CD14-positive monocyte (primary cell): ENCODE measurements around the gene ATP2A2. TPM values are rescaled to one million over a fixed set of nuclear protein-coding genes. Genes with fewer than 3 reads are reported as not detected.

Source experiments
- DNase-seq, 3 donors: peaks; one replicate each; pipeline ENCODE4 v3.0.0-alpha.2; 2011 to 2022
- H2AFZ ChIP-seq: 2 replicates; pipeline ENCODE4 v1.6.0; 2012; ENCODE audit warnings: mild to moderate bottlenecking, low read depth, low read length, inconsistent platforms; ENCODE audit not compliant: insufficient read depth, poor library complexity, severe bottlenecking
- H3K27ac ChIP-seq, 2 donors: 1 replicate in 1 of 2; 2 replicates in 1 of 2; pipeline ENCODE4 v1.5.1; 2012 to 2013; ENCODE audit warnings: low read length in 2 of 2, control low read depth in 1 of 2, inconsistent platforms in 1 of 2, low read depth in 1 of 2, mild to moderate bottlenecking in 1 of 2
- H3K27me3 ChIP-seq, 2 donors: one replicate each; pipeline versions ENCODE4 v1.6.0 to v1.6.1; 2011 to 2013; ENCODE audit warnings: low read length in 2 of 2; ENCODE audit not compliant: control insufficient read depth in 2 of 2, insufficient read depth in 2 of 2
- H3K36me3 ChIP-seq, 2 donors: replicated peaks in 1 of 2; 1 replicate in 1 of 2; 2 replicates in 1 of 2; pipeline versions ENCODE4 v1.5.1 to v1.6.1; 2012 to 2013; ENCODE audit warnings: low read length in 2 of 2, control low read depth in 1 of 2, inconsistent platforms in 1 of 2, mild to moderate bottlenecking in 1 of 2; ENCODE audit not compliant: insufficient read depth in 2 of 2, control insufficient read depth in 1 of 2
- H3K4me1 ChIP-seq, 2 donors: 1 replicate in 1 of 2; 2 replicates in 1 of 2; pipeline versions ENCODE4 v1.5.1 to v1.6.1; 2012 to 2013; ENCODE audit warnings: low read length in 2 of 2, control low read depth in 1 of 2, inconsistent platforms in 1 of 2, mild to moderate bottlenecking in 1 of 2, moderate library complexity in 1 of 2; ENCODE audit not compliant: insufficient read depth in 2 of 2, control insufficient read depth in 1 of 2
- H3K4me2 ChIP-seq: replicated peaks from 2 replicates; pipeline ENCODE3; 2012; ENCODE audit warnings: low read length, moderate library complexity, mild to moderate bottlenecking; ENCODE audit not compliant: poor library complexity, severe bottlenecking; ENCODE audit errors: extremely low read depth
- H3K4me3 ChIP-seq, 3 experiments: fragments of 200-600 bp in 1 of 3; sonication (generic) in 1 of 3; replicated peaks in 1 of 3; 1 replicate in 2 of 3; 2 replicates in 1 of 3; pipeline ENCODE4 v1.5.1; 2011 to 2013; ENCODE audit warnings: low read length in 3 of 3, mild to moderate bottlenecking in 3 of 3, control low read depth in 2 of 3, low read depth in 2 of 3, inconsistent platforms in 1 of 3, moderate library complexity in 1 of 3
- H3K79me2 ChIP-seq: 2 replicates; pipeline ENCODE4 v1.6.0; 2012; ENCODE audit warnings: mild to moderate bottlenecking, control low read depth, inconsistent platforms, low read length, moderate library complexity; ENCODE audit not compliant: insufficient read depth
- H3K9ac ChIP-seq: 2 replicates; pipeline ENCODE4 v1.6.0; 2017; ENCODE audit warnings: low read length, mild to moderate bottlenecking; ENCODE audit not compliant: insufficient read depth, poor library complexity, severe bottlenecking
- H3K9me3 ChIP-seq, 2 donors: replicated peaks in 1 of 2; 1 replicate in 1 of 2; 2 replicates in 1 of 2; pipeline versions ENCODE4 v1.5.1 to v1.6.1; 2012 to 2013; ENCODE audit warnings: low read length in 2 of 2, control low read depth in 1 of 2; ENCODE audit not compliant: control insufficient read depth in 1 of 2, insufficient read depth in 1 of 2
- H4K20me1 ChIP-seq: 2 replicates; pipeline ENCODE4 v1.6.0; 2012; ENCODE audit warnings: mild to moderate bottlenecking, low read length, control low read depth, moderate library complexity; ENCODE audit not compliant: insufficient read depth
- H3K27ac Mint-ChIP-seq, 7 donors: one replicate each; pipeline ENCODE4 v1.8.0; 2020; ENCODE audit warnings: mild to moderate bottlenecking in 7 of 7, mixed read lengths in 7 of 7, moderate library complexity in 6 of 7, inconsistent platforms in 2 of 7
- H3K27me3 Mint-ChIP-seq, 3 donors: one replicate each; pipeline ENCODE4 v1.8.0; 2021 to 2022; ENCODE audit warnings: low read depth in 3 of 3, mild to moderate bottlenecking in 3 of 3, mixed read lengths in 3 of 3, moderate library complexity in 3 of 3, inconsistent platforms in 1 of 3
- H3K36me3 Mint-ChIP-seq, 2 donors: one replicate each; pipeline ENCODE4 v1.8.0; 2020; ENCODE audit warnings: mixed read lengths in 2 of 2, inconsistent platforms in 1 of 2, mild to moderate bottlenecking in 1 of 2
- H3K4me1 Mint-ChIP-seq: one replicate; pipeline ENCODE4 v1.8.0; 2020; ENCODE audit warnings: mild to moderate bottlenecking, mixed read lengths
- H3K4me3 Mint-ChIP-seq, 2 donors: one replicate each; pipeline ENCODE4 v1.8.0; 2020; ENCODE audit warnings: mild to moderate bottlenecking in 2 of 2, mixed read lengths in 2 of 2, moderate library complexity in 1 of 2
- H3K9me3 Mint-ChIP-seq, 7 donors: one replicate each; pipeline ENCODE4 v1.8.0; 2020 to 2022; ENCODE audit warnings: mixed read lengths in 7 of 7, mild to moderate bottlenecking in 6 of 7, moderate library complexity in 6 of 7, inconsistent platforms in 2 of 7
- CTCF ChIP-seq: fragments of 200-600 bp; IDR thresholded peaks from one replicate; pipeline ENCODE4 v1.8.0; 2022; ENCODE audit warnings: antibody characterized with exemption, mild to moderate bottlenecking
- WGBS: methylation state at CpG from one replicate; pipeline ENCODE4 v1.1.5; 2013; ENCODE audit warnings: missing lambda C conversion rate; ENCODE audit not compliant: insufficient coverage; 5-methylcytosine and 5-hydroxymethylcytosine counted together
- intact Hi-C, 2 donors: fragments of 100-400 bp; cut with micrococcal nuclease; formaldehyde crosslinking; loops; one replicate each; pipeline versions ENCODE4 v1.15.0 to v1.15.1; 2023
- polyA plus RNA-seq, 3 donors: library from polyadenylated mRNA; depleted of rRNA in 1 of 3; unstranded in 2 of 3; stranded (reverse) in 1 of 3; fragments of 300-500 nt in 2 of 3; fragments of >200 nt in 1 of 3; fragmentation: Illumina TruSeq in 2 of 3; gene quantifications; 1 replicate in 2 of 3; 2 replicates in 1 of 3; pipeline ENCODE4 v1.2.3, GENCODE V29; 2012 to 2021

The ATP2A2 gene
- polyA plus RNA-seq, 3 donors: 4.5 to 83.1 (median 6.9) TPM

GRCh38 chr12:110345963-110346362 is 64.9 kb downstream of the ATP2A2 start:
- no peak for TF ChIP-seq CTCF
- no peaks in the 10 kb centered on the region for H3K27me3 Mint-ChIP-seq
- peak overlapping the region in 5 of 7 donors; percentile 34 to 87 (median 79) for H3K27ac Mint-ChIP-seq

DNA sequence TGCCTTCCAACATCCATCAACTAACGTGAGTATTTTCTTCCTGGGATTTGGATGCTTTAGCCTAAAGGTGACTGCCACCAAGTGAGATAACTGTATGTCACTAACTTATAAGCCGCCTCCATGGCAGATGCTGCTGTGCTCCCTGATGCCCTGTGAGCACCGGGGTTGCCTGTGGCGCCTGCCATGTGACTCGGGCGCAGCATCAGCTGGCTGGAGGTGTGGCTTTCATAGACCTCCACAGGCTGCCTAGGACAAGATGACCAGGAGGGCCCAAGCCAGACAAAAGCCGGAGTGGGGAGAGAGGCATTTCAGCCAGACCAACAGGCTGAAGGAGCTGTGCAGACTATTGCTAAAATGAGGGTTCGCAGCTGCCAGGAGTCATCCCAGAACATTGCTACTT is 66.7 kb downstream of the ATP2A2 start:
- H3K4me1 ChIP-seq: peaks cover 31 to 33% of the 10 kb centered on the region in 2 donors
- peaks cover 59 to 86% of the 10 kb centered on the region in 2 donors for H3K36me3 ChIP-seq
- no peak for DNase-seq
- whole genome bisulfite sequencing: 93% methylated on average over 7 of the region's 8 CpGs
- H3K27ac ChIP-seq: no peak overlapping the region
- no peaks in the 10 kb centered on the region for H3K9me3 ChIP-seq
- H3K79me2 ChIP-seq: no peaks in the 10 kb centered on the region
- H3K9ac ChIP-seq: no peak overlapping the region
- H2AFZ ChIP-seq: no peak overlapping the region
- TF ChIP-seq CTCF: no peak
- peaks cover 63% of the 10 kb centered on the region for H4K20me1 ChIP-seq
- Mint-ChIP-seq H3K36me3 (peaks cover 76 to 82% of the 10 kb centered on the region in 2 donors), H3K4me1 (peaks cover 37% of the 10 kb centered on the region), H3K4me3 (no peak overlapping the region), H3K27ac (peak overlapping the region in 1 of 7 donors; percentile 2), H3K27me3 (no peaks in the 10 kb centered on the region), H3K9me3 (no peaks in the 10 kb centered on the region)
- H3K4me2 ChIP-seq: no peak overlapping the region
- no peaks in the 10 kb centered on the region for H3K27me3 ChIP-seq
- intact Hi-C loops: no loop called here
- no peak overlapping the region for H3K4me3 ChIP-seq

More at GRCh38 chr12:110345963-110346362, 64.9 kb downstream of the ATP2A2 start:
- H3K27me3 ChIP-seq: no peaks in the 10 kb centered on the region
- 96% methylated on average over 10 of the region's 12 CpGs for WGBS
- no peaks in the 10 kb centered on the region for H3K9me3 Mint-ChIP-seq
- H3K79me2 ChIP-seq: peaks cover 3% of the 10 kb centered on the region
- peaks cover 77 to 100% of the 10 kb centered on the region in 2 donors for H3K36me3 ChIP-seq
- H3K9ac ChIP-seq: no peak overlapping the region
- no peak overlapping the region for H3K4me3 Mint-ChIP-seq
- peaks cover 31 to 33% of the 10 kb centered on the region in 2 donors for H3K4me1 ChIP-seq
- peaks cover 37% of the 10 kb centered on the region for H3K4me1 Mint-ChIP-seq
- no peaks in the 10 kb centered on the region for H3K9me3 ChIP-seq
- DNase-seq: no peak
- H3K27ac ChIP-seq: peak overlapping the region in 1 of 2 donors; percentile 68
- H3K36me3 Mint-ChIP-seq: peaks cover 90 to 94% of the 10 kb centered on the region in 2 donors
- H3K4me3 ChIP-seq: no peak overlapping the region
- H3K4me2 ChIP-seq: no peak overlapping the region
- peaks cover 73% of the 10 kb centered on the region for H4K20me1 ChIP-seq
- intact Hi-C loops: no loop called here
- H2AFZ ChIP-seq: no peak overlapping the region
